HCT116 (cell line): Measurements from ENCODE around the gene OSTF1. TPM values are rescaled to one million over a fixed set of nuclear protein-coding genes. Genes with fewer than 3 reads are reported as not detected.

Source experiments
- ATAC-seq: fragments of 200-7000 bp; cut with Tn5 transposase; 2 replicates; pipeline ENCODE4 v1.9.1; 2020; ENCODE audit warnings: mild to moderate bottlenecking, moderate library complexity
- BruUV-seq: library from RNA; stranded (reverse); fragments of 400-500 nt; replicated peaks from 2 replicates; lab custom pipeline; 2021; lab: Mats Ljungman, UMichigan
- CTCF ChIA-PET: fragments of 300-600 bp; sonication (Branson Sonifier 250); formaldehyde crosslinking; loops from one replicate; lab custom pipeline; 2021; ENCODE audit warnings: antibody characterized with exemption; lab: Charles Lee
- POLR2A ChIA-PET: fragments of 300-600, 350-600 bp; sonication (Branson Sonifier 250); formaldehyde crosslinking; loops from one replicate; lab custom pipeline; 2021; ENCODE audit warnings: antibody characterized with exemption; lab: Charles Lee
- RAD21 ChIA-PET, 2 experiments: fragments of 300-600 bp; sonication (Branson Sonifier 250); formaldehyde crosslinking; loops; one replicate each; lab custom pipeline; 2023; ENCODE audit warnings: low total read pairs in 2 of 2; ENCODE audit not compliant: uncharacterized antibody in 2 of 2, unreplicated experiment in 2 of 2, low non-redundant PET in 1 of 2; lab: Charles Lee
- DNase-seq: peaks from one replicate; pipeline ENCODE4 v3.0.0-alpha.2; 2010; ENCODE audit warnings: low read depth, low spot score
- H2AFZ ChIP-seq: fragments of 200-600 bp; shearing (Covaris generic), sonication (generic); 2 replicates; pipeline ENCODE4 v1.6.1; 2017; ENCODE audit warnings: low read depth, mixed run types, mixed read lengths, antibody characterized with exemption, low read length; ENCODE audit not compliant: poor library complexity, severe bottlenecking
- H3K27ac ChIP-seq: 2 replicates; pipeline ENCODE4 v1.5.1; 2012; ENCODE audit warnings: low read depth, low read length
- H3K27me3 ChIP-seq: fragments of 200-600 bp; sonication (generic); 2 replicates; pipeline ENCODE4 v1.6.1; 2016; ENCODE audit warnings: mixed run types, low read length, mixed read lengths; ENCODE audit not compliant: insufficient read depth
- H3K36me3 ChIP-seq, 2 experiments: fragments of 200-500 bp in 1 of 2; fragments of 200-600 bp in 1 of 2; sonication (Bioruptor generic) in 1 of 2; sonication (generic) in 1 of 2; 2 replicates each; pipeline versions ENCODE4 v1.5.1 to v1.6.1; 2014 to 2016; ENCODE audit warnings: low read length in 2 of 2, inconsistent platforms in 1 of 2, mixed read lengths in 1 of 2, mixed run types in 1 of 2; ENCODE audit not compliant: insufficient read depth in 2 of 2, control insufficient read depth in 1 of 2
- H3K4me1 ChIP-seq, 2 experiments: fragments of 200-600 bp in 1 of 2; sonication (generic) in 1 of 2; 2 replicates each; pipeline versions ENCODE4 v1.5.1 to v1.6.1; 2012 to 2017; ENCODE audit warnings: low read length in 2 of 2, inconsistent platforms in 1 of 2, mild to moderate bottlenecking in 1 of 2, mixed read lengths in 1 of 2, mixed run types in 1 of 2, moderate library complexity in 1 of 2; ENCODE audit not compliant: insufficient read depth in 2 of 2, control insufficient read depth in 1 of 2
- H3K4me2 ChIP-seq: fragments of 200-600 bp; sonication (generic); 2 replicates; pipeline ENCODE4 v1.6.1; 2017; ENCODE audit warnings: mixed run types, low read length, mixed read lengths
- H3K4me3 ChIP-seq, 2 experiments: fragments of 200-600 bp in 1 of 2; sonication (generic) in 1 of 2; replicated peaks in 1 of 2; 2 replicates each; pipeline ENCODE4 v1.5.1; 2011 to 2016; ENCODE audit warnings: low read length in 2 of 2, control low read depth in 1 of 2, low read depth in 1 of 2, mild to moderate bottlenecking in 1 of 2, mixed read lengths in 1 of 2, mixed run types in 1 of 2
- H3K79me2 ChIP-seq: fragments of 200-600 bp; sonication (generic); 2 replicates; pipeline ENCODE4 v1.6.1; 2017; ENCODE audit warnings: mild to moderate bottlenecking, mixed run types, low read length, moderate library complexity, mixed read lengths; ENCODE audit not compliant: insufficient read depth
- H3K9ac ChIP-seq: fragments of 200-600 bp; sonication (generic); 2 replicates; pipeline ENCODE4 v1.6.1; 2016; ENCODE audit warnings: low read length, mixed read lengths
- H3K9me2 ChIP-seq: fragments of 200-600 bp; sonication (generic), shearing (Covaris generic); 2 replicates; pipeline ENCODE4 v1.6.1; 2017; ENCODE audit warnings: mixed run types, mild to moderate bottlenecking, moderate library complexity; ENCODE audit not compliant: insufficient read depth
- H3K9me3 ChIP-seq, 2 experiments: fragments of 200-500 bp in 1 of 2; fragments of 200-600 bp in 1 of 2; sonication (Bioruptor generic) in 1 of 2; sonication (generic) in 1 of 2; 2 replicates each; pipeline ENCODE4 v1.6.1; 2014 to 2017; ENCODE audit warnings: low read length in 2 of 2, mixed read lengths in 2 of 2, inconsistent platforms in 1 of 2, low read depth in 1 of 2, mild to moderate bottlenecking in 1 of 2, mixed run types in 1 of 2, moderate library complexity in 1 of 2; ENCODE audit not compliant: control insufficient read depth in 1 of 2, insufficient read depth in 1 of 2
- H4K20me1 ChIP-seq: fragments of 200-600 bp; sonication (generic), shearing (Covaris generic); 2 replicates; pipeline ENCODE4 v1.6.1; 2017; ENCODE audit warnings: mixed run types, mild to moderate bottlenecking, moderate library complexity; ENCODE audit not compliant: insufficient read depth
- CBX3 ChIP-seq: IDR thresholded peaks from 2 replicates; pipeline ENCODE4 v1.6.1; 2012; ENCODE audit warnings: low read depth
- CEBPB ChIP-seq: IDR thresholded peaks from 2 replicates; pipeline ENCODE4 v1.6.1; 2012; ENCODE audit warnings: low read depth
- ELF1 ChIP-seq: IDR thresholded peaks from 2 replicates; pipeline ENCODE4 v1.6.1; 2012; ENCODE audit warnings: low read depth, borderline replicate concordance
- EZH2 ChIP-seq: fragments of 200-600 bp; sonication (generic); IDR thresholded peaks from 2 replicates; pipeline ENCODE4 v1.6.1; 2017; ENCODE audit warnings: antibody characterized with exemption, mixed run types
- FOSL1 ChIP-seq: IDR thresholded peaks from 2 replicates; pipeline ENCODE4 v1.6.1; 2012; ENCODE audit warnings: low read depth
- POLR2AphosphoS5 ChIP-seq: IDR thresholded peaks from 2 replicates; pipeline ENCODE4 v1.6.1; 2011; ENCODE audit warnings: mild to moderate bottlenecking, low read depth, low read length, moderate library complexity
- SIN3A ChIP-seq: IDR thresholded peaks from 2 replicates; pipeline ENCODE4 v1.6.1; 2012; ENCODE audit warnings: low read depth
- SRF ChIP-seq: IDR thresholded peaks from 2 replicates; pipeline ENCODE4 v1.6.1; 2012; ENCODE audit warnings: low read depth
- TCF7L2 ChIP-seq: IDR thresholded peaks from 2 replicates; pipeline ENCODE4 v1.7.0; 2011; ENCODE audit warnings: borderline replicate concordance, inconsistent platforms; ENCODE audit not compliant: insufficient read depth, insufficient read length; ENCODE audit errors: extremely low read depth
- ZFX ChIP-seq: fragments of 450-650 bp; IDR thresholded peaks from 2 replicates; pipeline ENCODE4 v1.6.1; 2017
- intact Hi-C: fragments of 100-400 bp; cut with micrococcal nuclease; formaldehyde crosslinking; loops from 2 replicates; pipeline ENCODE4 v1.10.0; 2022
- total RNA-seq: library from RNA; stranded (reverse); gene quantifications from one replicate; pipeline ENCODE4 v1.2.1, GENCODE V29; 2021; ENCODE audit not compliant: unreplicated experiment
- TF ChIP-seq, protein P1 (sequence below): IDR thresholded peaks from 2 replicates; pipeline ENCODE4 v1.6.1; 2011; ENCODE audit warnings: mild to moderate bottlenecking, low read length, moderate library complexity; ENCODE audit not compliant: insufficient replicate concordance; ENCODE audit errors: extremely low read depth

The OSTF1 gene
- total RNA-seq, 1 experiment from 2014 or later = 20.7 TPM

- no TSS peak for BruUV-seq
- ATAC-seq = no peak
- TF ChIP-seq SIN3A = no peak
- TF ChIP-seq, protein P1, sequence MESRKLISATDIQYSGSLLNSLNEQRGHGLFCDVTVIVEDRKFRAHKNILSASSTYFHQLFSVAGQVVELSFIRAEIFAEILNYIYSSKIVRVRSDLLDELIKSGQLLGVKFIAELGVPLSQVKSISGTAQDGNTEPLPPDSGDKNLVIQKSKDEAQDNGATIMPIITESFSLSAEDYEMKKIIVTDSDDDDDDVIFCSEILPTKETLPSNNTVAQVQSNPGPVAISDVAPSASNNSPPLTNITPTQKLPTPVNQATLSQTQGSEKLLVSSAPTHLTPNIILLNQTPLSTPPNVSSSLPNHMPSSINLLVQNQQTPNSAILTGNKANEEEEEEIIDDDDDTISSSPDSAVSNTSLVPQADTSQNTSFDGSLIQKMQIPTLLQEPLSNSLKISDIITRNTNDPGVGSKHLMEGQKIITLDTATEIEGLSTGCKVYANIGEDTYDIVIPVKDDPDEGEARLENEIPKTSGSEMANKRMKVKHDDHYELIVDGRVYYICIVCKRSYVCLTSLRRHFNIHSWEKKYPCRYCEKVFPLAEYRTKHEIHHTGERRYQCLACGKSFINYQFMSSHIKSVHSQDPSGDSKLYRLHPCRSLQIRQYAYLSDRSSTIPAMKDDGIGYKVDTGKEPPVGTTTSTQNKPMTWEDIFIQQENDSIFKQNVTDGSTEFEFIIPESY = no peak
- TF ChIP-seq ZFX = no peak
- no peak for TF ChIP-seq ELF1
- TF ChIP-seq POLR2AphosphoS5 = no peak
- no peak for TF ChIP-seq EZH2
- TF ChIP-seq FOSL1 = no peak
- TF ChIP-seq TCF7L2 = no peak
- TF ChIP-seq CEBPB = no peak
- TF ChIP-seq CBX3 = no peak
- TF ChIP-seq SRF = no peak
- TF ChIP-seq, all 23 proteins: peak for 0
- H3K79me2 ChIP-seq = no peaks in the 10 kb centered on the region
- H3K4me1 ChIP-seq = no peaks in the 10 kb centered on the region
- no peak overlapping the region for H3K9ac ChIP-seq
- H3K9me3 ChIP-seq = no peaks in the 10 kb centered on the region
- H3K4me3 ChIP-seq = no peak overlapping the region
- no peaks in the 10 kb centered on the region for H3K9me2 ChIP-seq
- intact Hi-C loops = no loop called here
- no peaks in the 10 kb centered on the region for H3K36me3 ChIP-seq
- ChIA-PET RAD21 (no interaction called here), POLR2A (no interaction called here), CTCF (no interaction called here)
- H2AFZ ChIP-seq = no peak overlapping the region
- H3K4me2 ChIP-seq = no peak overlapping the region
- DNase-seq = no peak
- H3K27ac ChIP-seq = no peak overlapping the region
- H3K27me3 ChIP-seq = no peaks in the 10 kb centered on the region
- no peaks in the 10 kb centered on the region for H4K20me1 ChIP-seq
Observed at GRCh38 chr9:75152416-75152815, 64.1 kb downstream of the OSTF1 start.
